GM15510 (cell line): ENCODE data around the gene SOHLH2.

Experiments
- POLR2A ChIP-seq: IDR thresholded peaks from 3 replicates; pipeline ENCODE4 v1.6.1; 2011; ENCODE audit warnings: borderline replicate concordance; ENCODE audit not compliant: insufficient read length; ENCODE audit errors: extremely low read depth

The SOHLH2 gene

DNA sequence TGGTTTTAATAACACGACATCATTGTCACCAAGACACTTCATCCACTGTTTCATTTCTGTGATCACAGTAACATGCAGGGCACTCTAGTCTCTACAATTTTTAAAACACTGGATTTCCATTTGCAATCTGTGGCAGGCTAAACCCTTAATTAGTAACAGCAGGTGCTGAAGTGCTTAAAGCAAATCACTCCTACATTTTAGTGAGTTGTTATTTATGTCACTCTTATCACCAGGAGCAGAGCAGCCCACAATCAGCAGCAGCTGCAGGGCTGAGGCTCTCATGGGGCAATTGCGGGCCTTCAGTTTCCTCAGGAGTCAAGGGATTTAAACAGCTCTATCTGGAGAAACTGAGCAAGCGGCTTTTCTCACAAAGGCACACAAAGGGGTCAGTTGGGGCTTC, 1.6 kb downstream of the SOHLH2 start:
- no peak for TF ChIP-seq POLR2A

DNA sequence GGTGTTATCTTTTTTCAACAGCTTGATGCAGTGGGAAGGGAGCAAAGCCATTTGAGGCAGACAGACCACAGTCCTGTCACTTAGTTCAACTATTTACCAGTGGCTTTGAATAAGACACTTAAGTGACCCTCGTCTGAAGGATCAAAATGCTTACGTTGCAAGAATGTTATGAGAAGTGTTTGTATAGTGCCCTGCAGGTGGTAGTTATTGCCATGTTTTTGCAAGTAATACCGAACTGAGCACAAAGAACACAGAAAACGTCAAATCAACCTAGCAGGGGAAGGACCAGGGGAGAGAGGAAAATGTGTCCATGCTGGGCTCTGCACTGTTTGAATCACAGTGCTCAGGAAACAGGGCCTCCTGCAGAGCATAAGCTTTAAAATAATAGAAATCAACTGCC, 2.8 kb downstream of the SOHLH2 start:
- no peak for TF ChIP-seq POLR2A

DNA sequence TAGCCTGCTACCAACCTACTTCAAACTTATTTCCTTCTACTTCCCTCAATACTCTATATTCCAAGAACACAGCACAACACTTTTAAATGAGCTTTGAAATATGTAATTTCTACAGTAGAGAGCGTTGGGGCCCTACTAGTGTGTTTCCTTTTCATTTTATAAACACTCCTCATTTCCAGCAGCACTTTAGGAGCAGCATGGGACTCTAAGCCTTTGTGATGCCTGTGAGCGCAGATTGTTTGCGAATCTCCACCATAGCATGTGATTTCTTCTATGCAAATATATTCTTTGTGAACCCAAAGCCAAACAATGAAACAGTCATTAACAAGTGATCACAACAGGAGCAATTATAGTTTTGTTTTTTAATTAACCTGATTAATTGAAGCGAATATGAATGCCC, 3.6 kb downstream of the SOHLH2 start:
- TF ChIP-seq POLR2A: no peak

DNA sequence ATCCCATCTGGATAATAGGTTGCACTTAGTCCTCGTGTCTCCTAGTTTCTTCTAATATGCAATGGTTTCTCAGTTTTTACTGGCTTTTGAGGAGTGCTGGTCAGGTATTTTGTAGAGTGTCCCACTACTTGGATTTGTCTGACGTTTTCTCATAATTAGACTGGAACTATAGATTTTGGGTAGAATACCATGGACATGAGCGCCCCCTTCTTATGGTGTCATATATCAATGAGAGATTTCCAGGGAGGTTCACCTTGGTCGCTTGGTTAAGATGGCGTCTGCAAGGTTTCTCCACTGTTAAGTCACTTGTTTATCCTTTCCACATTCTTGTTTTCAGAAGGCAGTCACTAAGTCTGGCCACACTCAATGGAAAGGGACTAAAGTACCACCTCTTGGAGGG, 6.7 kb downstream of the SOHLH2 start:
- TF ChIP-seq POLR2A: no peak

DNA sequence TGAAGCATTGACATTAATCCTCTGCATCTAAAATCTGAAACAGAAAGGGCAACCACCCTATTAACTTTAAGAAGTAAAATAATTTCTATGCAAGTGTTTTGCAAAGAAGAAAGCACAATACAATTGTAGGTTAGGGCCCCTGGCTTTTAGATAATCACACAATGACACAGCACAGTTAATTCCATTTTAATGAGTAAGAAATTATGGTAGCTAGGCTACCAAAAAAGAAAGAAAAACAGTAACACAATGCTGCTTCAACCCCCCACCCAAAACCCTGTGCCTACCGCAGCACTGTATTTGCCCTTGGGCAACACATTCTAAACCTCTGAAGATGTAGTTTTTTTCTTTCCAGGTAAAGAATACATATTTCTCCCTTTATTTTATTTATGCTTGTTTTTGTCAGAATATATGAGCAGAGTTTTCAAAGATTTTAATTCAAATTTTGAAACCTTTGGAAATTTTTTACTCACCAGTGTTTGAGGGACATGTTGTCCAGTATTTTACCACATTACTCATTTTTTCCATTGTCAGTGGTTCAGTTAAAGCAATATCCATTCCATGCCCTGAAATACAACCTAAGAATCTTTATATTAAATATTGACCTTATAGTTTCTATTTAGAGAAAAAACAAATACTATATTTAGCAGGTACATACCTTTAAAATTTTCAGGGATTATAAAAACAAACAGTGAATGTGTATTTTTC, 21.1 kb downstream of the SOHLH2 start:
- no peak for TF ChIP-seq POLR2A

DNA sequence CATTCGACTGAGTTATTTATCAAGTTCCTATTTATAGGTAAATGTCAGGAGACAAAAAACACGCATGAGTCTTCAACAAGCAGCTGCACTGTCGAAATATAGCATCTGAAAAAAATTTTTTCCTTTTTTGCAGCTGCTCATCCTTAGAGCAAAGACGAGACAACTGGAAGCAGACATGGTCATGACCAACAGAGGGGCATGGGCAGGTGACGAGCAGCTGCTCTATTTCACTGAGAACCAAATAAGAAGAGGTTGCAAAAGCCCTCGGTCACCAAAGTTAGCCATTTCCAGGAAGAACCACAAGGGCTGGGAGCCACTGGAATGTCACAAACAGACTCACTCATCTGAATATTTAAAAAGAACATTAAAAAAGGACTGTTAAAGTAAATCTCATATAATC, 22.2 kb downstream of the SOHLH2 start:
- no peak for TF ChIP-seq POLR2A

DNA sequence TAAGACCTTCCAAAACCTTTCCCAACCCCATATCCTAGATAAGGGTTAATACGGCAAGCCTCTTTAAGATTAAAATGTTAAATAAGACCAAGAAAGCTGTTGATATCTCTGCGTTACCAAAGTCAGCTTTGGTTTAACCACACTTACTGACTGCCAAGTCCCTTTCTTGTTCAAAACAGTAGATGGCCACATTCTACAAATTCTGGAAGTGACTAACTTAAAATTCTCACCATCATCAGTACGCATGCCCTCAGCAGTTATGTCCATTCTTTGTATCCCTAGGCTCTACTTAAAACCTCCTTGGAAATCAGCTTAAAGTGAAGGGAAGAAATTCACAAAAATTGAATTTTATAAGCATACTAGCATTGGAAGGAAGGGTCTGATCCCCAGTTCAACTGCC, 23.6 kb downstream of the SOHLH2 start:
- TF ChIP-seq POLR2A: no peak

DNA sequence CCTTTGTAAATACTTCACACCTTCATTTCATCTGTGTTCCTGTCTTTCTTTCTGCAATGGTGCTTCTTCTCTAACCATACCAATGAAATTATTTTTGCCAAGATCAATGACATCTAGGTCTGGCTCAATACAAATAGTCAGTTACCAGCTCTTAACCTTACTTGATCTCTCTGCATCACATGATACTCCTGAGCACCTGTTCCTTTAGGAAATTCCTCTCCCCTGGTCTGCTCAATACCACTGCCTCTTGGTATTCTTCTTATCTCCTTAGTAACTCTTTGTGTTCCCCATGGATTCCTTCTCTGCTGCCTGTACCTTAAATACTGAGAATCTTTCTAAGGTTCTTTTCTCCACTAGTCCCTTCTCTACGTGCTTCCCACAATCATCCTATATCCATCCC, 25.9 kb downstream of the SOHLH2 start:
- TF ChIP-seq POLR2A: no peak

DNA sequence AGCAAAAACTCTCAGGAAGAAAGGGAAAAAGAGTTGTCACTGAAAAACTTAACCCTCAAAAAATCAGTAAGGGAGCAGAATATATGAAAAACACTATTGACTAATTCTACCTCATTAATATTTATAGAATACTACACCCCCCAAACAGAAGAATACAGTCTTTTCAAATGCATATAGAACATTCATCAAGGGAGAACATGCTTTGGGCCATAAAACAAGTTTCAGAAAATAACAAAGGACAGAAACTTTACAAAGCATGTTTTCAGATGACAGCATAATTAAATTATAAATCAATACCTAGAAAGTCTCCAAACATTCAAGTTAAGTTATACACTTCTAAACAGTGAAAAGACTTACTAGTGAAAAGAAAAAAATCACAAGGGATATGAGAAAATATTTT, 30.5 kb downstream of the SOHLH2 start:
- TF ChIP-seq POLR2A: no peak

DNA sequence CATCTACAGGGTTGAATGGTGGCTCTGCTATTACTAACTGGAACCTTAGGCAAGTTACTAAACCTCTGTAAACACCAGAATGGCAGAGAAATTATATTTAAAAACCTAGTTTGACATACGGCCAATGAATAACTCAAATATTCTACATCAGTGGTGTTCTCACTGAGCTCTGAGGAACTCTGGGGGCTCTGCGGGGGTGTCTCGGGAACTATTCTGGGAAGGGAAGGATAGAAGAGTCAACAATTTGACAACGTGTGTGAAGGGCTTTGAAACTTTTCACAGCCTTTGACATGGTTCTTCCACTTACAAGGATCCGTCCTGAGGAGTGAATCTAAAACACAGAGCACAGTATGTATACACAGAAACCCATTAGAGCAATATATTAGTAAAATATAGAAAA, 38.7 kb downstream of the SOHLH2 start:
- TF ChIP-seq POLR2A: no peak

DNA sequence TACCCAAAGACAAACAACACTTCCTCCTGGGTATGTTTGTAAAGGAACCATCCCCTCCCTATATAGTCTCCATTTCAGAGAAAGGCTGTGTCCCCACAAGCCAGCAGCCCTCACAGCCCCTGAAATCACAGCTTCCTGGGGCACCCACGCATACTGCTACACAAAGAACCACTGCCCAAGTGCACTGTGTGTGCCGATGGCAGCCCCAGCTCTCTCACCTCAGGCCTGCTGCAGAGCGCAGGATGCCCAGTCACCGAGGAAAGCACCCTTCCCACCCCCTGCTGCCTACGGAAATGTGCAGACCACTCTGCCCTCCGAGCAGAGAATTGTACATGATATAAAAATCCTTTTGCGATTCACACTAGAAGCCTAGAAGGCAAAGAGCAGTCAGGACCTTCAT, 39.4 kb downstream of the SOHLH2 start:
- TF ChIP-seq POLR2A: no peak

DNA sequence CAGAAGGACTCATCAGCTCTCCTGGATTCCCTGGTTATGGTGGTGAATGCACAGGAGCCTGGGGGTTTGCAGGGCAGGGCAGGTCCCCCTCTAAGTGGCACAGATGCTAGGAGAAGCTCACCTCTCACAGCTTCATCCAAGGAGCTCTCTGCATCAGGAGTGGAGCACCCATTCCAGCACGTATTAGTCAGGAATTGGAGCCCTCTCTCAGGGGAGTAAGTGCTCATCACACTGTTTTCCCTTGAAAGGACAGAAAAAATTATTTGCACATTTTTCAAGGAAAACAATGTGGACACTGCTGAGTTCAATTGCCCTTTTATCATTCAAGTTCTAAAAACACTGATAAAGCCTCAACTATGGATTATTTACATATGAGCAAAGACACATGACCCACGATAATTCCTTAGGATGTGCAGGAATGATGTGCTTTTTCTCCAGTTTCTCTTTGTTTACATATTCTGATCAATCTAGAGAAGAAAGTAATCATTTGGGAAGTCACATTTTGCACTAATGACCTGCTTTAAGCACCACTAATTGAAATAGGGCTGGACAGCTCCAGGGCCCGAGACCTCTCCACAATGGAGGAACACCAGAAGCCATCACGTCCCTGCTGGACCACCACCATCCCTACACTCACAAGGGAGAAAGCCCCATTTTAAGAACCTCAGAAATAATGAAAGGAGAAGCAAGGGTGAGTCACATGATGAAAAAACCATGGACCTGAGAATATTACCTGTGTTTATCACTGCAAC, 40.6 kb downstream of the SOHLH2 start:
- TF ChIP-seq POLR2A: no peak

DNA sequence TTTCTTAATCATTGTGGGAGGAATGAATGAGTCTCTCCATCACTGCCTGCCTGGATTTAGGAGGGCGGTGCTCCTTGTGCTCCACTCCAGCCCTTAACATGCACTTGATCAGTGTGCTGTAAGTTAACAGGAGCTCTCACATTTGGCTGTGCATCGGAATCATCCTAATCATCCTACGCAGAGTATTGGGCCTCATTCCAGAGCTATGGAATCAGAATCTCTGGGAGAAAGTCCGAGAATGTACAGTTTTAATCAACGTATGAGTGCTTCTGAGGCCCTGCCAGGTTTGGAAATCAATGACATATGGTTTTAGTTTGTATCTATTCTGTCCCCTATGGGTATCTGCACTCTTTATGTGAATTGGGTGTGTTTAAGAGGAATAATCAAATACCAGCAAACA, 48.3 kb downstream of the SOHLH2 start:
- no peak for TF ChIP-seq POLR2A

DNA sequence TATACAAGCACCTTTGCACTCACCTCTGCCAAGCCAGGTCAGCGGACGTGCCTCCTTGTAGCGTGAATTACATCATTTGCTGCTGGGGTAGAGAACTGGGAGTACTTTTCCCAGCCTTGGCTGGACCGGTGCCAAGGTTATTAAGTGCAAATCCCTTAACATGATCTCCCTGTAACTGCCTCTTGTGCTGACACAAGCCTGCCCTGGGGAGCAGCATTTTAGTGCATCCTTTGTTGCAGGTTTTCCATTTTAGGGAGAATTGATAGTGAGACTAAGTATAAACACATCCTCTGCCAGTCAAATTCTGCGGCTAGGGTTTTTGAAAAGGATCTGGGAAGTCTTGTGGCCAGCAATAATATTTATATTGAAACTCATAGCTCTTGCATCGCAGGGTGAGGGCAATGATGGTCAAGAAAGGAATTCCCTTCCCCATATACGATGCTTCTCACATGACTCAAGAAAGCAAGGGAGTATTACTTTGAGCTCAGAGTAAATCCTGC, 50.5 kb downstream of the SOHLH2 start:
- TF ChIP-seq POLR2A: no peak

DNA sequence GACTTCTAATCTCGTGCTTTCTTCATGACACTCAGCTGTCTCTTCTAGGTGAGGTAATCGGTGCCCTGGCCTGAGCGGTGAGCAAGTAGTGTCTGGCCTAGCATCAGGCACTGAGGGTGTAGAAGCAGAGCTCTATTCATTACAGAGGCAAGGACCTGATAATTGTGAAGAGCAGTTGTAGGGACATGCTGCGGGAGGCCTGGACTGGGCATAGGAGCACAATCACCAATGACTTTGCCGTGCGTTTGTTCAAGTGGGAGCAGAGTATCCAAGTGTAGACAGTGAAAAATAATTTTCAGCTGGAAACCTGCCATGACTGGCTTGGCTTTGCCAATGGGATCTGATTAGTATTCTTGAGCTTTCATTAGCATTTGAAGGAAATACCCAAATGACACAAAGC, 51.1 kb downstream of the SOHLH2 start:
- no peak for TF ChIP-seq POLR2A

DNA sequence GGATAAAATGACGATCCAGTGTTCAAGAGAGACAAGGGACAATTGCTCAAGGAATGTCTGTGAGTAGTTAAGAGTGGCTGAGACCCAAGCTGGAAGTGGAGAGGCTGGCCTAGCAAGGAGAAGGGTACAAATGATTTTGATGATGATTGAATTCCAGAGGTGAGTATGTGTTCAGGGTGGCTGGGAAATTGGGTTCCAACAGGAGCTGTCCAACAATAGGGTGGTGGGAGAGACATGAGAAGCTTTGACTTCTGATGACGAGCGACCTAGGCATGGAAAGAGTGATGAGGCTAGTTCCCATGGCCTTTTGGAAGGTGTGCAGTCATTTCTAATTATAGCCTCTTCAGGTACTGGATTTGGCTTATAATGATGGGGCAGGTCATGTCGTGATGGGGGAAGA, 54.1 kb downstream of the SOHLH2 start:
- no peak for TF ChIP-seq POLR2A
